Right atrium auricular region (tissue), 2 donors: ENCODE measurements around the gene NXNL1. TPM values are rescaled to one million over a fixed set of nuclear protein-coding genes. Genes with fewer than 3 reads are reported as not detected.
A peak's percentile ranks its signal among the peaks of the same experiment; 100 is the strongest.

Experiments used
- DNase-seq: peaks from one replicate; pipeline ENCODE4 v3.0.0-alpha.2; 2019; ENCODE audit warnings: low spot score
- H3K27ac ChIP-seq, 2 donors: fragments of 200-600 bp; sonication (generic); 1 replicate in 1 of 2; 2 replicates in 1 of 2; pipeline ENCODE4 v1.5.1; 2016 to 2019
- H3K27me3 ChIP-seq, 2 donors: fragments of 200-600 bp; sonication (generic); one replicate each; pipeline versions ENCODE4 v1.5.1 to v1.6.0; 2017 to 2019
- H3K36me3 ChIP-seq: fragments of 200-600 bp; sonication (generic); one replicate; pipeline ENCODE4 v1.5.1; 2016
- H3K4me1 ChIP-seq, 2 donors: fragments of 200-600 bp; sonication (generic); one replicate each; pipeline versions ENCODE4 v1.5.1 to v1.6.0; 2017 to 2019
- H3K4me3 ChIP-seq, 2 donors: fragments of 200-600 bp; sonication (generic); 1 replicate in 1 of 2; 2 replicates in 1 of 2; pipeline ENCODE4 v1.5.1; 2017 to 2019; ENCODE audit warnings: mild to moderate bottlenecking in 1 of 2, moderate library complexity in 1 of 2
- H3K9me3 ChIP-seq, 2 donors: fragments of 200-600 bp; sonication (generic); one replicate each; pipeline ENCODE4 v1.5.1; 2019
- total RNA-seq, 2 donors: library from RNA; depleted of rRNA; stranded (reverse); fragments of >200 nt; gene quantifications; one replicate each; pipeline ENCODE4 v1.1.0, GENCODE V29; 2016
- TF ChIP-seq, protein P1 (sequence below), 2 donors: fragments of 200-600 bp; sonication (generic); IDR thresholded peaks; one replicate each; pipeline ENCODE4 v1.5.1; 2019; ENCODE audit warnings: antibody characterized with exemption in 2 of 2

NXNL1 gene
- total RNA-seq, 2 donors from 2014 or later: not detected

DNA sequence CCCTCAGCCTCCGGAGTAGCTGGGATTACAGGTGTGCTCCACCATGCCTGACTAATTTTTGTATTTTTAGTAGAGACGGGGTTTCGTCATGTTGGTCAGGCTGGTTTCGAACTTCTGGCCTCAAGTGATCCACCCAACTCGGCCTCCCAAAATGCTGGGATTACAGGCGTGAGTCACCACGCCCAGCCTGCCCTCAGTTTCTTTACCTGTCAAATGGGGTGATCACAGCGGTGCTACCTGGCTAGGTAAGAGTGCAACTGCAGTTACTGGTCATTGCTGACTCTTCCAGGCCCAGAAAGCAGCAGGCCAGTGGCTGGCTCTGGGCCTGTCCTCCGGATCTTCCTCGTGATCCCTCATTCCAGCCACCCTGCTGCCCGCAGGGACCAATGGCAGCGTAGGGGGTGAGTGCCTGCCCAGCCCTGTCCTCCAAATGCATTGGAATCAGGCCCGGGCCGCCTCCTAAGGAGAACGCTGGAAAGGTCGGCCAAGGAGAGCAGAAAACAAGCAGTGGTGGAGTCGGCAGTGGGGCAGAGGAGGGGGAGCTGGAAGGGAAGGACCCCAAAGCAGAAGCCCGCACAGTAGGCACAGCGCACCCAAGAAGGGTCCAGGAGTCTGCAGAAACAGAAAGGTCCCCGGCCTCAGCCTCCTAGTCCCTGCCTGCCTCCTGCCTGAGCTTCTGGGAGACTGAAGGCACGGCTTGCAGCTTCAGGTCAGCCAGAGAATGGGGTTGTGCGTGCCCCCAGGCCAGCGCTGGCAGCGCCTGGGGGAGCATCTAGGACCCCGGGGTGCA lies 7.8 kb upstream of the NXNL1 start:
- TF ChIP-seq, protein P1, sequence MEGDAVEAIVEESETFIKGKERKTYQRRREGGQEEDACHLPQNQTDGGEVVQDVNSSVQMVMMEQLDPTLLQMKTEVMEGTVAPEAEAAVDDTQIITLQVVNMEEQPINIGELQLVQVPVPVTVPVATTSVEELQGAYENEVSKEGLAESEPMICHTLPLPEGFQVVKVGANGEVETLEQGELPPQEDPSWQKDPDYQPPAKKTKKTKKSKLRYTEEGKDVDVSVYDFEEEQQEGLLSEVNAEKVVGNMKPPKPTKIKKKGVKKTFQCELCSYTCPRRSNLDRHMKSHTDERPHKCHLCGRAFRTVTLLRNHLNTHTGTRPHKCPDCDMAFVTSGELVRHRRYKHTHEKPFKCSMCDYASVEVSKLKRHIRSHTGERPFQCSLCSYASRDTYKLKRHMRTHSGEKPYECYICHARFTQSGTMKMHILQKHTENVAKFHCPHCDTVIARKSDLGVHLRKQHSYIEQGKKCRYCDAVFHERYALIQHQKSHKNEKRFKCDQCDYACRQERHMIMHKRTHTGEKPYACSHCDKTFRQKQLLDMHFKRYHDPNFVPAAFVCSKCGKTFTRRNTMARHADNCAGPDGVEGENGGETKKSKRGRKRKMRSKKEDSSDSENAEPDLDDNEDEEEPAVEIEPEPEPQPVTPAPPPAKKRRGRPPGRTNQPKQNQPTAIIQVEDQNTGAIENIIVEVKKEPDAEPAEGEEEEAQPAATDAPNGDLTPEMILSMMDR (IDR thresholded peaks at IDR 0.05): no peak
- Histone ChIP-seq H3K4me1 (peaks cover 0 to 29% of the 10 kb centered on the region in 2 donors), H3K27me3 (no peaks in the 10 kb centered on the region), H3K4me3 (peak overlapping the region; percentile 75 to 93), H3K36me3 (peaks cover 2% of the 10 kb centered on the region), H3K27ac (peak overlapping the region; percentile 90 to 93), H3K9me3 (no peaks in the 10 kb centered on the region)
- peak; percentile 80 for DNase-seq

DNA sequence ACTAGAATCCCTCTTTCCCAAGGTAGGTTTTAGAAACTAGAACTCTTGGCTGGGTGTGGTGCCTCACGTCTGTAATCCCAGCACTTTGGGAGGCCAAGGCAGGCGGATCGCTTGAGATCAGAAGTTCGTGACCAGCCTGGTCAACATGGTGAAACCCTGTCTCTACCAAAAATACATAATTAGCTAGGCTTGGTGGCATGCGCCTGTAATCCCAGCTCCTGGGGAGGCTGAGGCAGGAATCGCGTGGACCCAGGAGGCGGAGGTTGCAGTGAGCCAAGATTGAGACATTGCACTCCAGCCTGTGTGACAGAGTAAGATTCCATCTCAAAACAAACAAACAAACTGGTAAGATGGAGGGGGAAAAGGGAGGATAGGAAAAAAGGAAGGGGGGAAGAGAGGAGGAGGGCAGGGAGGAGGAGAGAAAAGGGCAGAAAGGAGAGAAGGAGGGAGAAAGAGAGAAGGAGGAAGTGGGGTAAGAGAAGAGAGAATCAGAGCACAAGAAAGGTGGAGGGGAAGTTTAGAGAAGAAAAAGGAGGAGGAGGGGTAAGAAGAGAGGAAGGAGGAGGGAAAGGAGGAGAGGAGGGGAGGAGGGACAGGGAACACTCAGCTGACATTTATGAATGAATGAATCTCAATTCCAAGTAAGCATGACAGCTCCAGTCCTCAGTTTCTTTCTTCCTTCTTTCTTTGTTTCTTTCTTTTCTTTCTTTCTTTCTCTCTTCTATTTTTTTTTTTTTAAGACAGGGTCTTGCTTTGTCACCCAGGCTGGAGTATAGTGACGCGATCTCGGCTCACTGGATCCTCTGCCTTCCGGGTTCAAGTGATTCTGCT lies 7.0 kb upstream of the NXNL1 start:
- peaks cover 0 to 29% of the 10 kb centered on the region in 2 donors for H3K4me1 ChIP-seq
- peak overlapping the region; percentile 90 to 93 for H3K27ac ChIP-seq
- no peaks in the 10 kb centered on the region for H3K27me3 ChIP-seq
- H3K36me3 ChIP-seq: peaks cover 2% of the 10 kb centered on the region
- no peak for DNase-seq
- TF ChIP-seq, protein P1 (IDR thresholded peaks at IDR 0.05): no peak
- no peaks in the 10 kb centered on the region for H3K9me3 ChIP-seq
- peak overlapping the region in 1 of 2 donors; percentile 93 for H3K4me3 ChIP-seq

DNA sequence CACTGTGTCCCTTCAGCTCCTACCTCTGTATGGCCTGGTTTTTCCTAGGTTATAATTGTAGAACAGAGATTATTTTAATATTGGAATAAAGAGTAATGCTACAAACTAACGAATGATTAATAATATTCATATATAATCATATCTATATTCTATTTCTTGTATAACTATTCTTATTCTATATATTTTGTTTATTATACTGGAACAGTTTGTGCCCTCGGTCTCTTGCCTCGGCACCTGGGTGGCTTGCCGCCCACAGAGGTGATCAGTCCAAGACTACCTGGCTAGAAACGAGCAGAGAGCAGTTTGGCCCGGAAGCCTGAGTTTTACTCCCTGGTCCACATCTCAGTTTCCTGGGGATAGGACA lies 5.7 kb upstream of the NXNL1 start:
- H3K27ac ChIP-seq: peak overlapping the region; percentile 90 to 93

DNA sequence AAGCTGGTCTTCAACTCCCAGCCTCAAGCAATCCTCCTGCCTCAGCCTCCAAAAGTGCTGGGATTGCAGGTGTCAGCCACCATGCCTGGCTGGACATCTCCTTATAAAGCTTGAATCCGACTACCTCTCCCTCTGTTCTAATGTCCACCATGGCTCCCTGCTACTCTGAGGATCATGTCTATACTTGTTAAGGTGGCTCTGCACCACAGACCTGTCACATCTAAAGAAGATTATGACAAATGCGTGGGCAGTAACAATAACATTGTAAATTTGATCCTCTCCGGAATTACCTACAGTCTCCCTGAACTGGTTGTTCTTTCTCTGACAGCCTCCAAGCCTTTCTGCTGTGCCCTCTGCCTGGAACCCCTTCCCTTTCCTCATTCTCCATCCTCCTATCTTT lies 1.8 kb downstream of the NXNL1 start:
- TF ChIP-seq, protein P1 (IDR thresholded peaks at IDR 0.05): no peak
- H3K4me1 ChIP-seq: peaks cover 0 to 11% of the 10 kb centered on the region in 2 donors
- no peak for DNase-seq
- no peak overlapping the region for H3K4me3 ChIP-seq
- no peak overlapping the region for H3K27ac ChIP-seq
- no peaks in the 10 kb centered on the region for H3K36me3 ChIP-seq
- no peaks in the 10 kb centered on the region for H3K9me3 ChIP-seq
- H3K27me3 ChIP-seq: peaks cover 16 to 28% of the 10 kb centered on the region in 2 donors

More for the DNA sequence above, 5.7 kb upstream of the NXNL1 start:
- no peaks in the 10 kb centered on the region for H3K27me3 ChIP-seq
- no peak for DNase-seq
- no peaks in the 10 kb centered on the region for H3K36me3 ChIP-seq
- peaks cover 0 to 24% of the 10 kb centered on the region in 2 donors for H3K4me1 ChIP-seq
- no peaks in the 10 kb centered on the region for H3K9me3 ChIP-seq
- no peak overlapping the region for H3K4me3 ChIP-seq
- TF ChIP-seq, protein P1 (IDR thresholded peaks at IDR 0.05): no peak

DNA sequence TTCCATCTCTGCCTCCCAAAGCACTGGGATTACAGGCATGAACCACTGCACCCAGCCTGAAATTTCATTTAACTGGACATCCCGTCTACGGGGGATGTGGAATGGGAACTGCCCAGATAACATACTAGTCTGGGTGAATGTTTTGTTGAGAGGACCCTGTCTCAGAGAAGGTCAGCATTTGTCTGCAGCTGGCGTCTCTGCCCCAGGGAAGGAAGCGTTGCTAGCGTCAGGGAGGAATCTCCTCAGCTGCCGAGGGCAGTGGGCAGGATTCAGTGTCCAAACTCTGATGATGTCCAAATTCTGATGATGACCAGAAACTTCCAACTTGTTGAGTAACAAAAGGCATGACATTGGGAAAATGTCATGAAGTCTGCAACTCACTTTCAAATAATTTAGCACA lies 3.1 kb downstream of the NXNL1 start:
- Histone ChIP-seq H3K27me3 (peaks cover 16 to 28% of the 10 kb centered on the region in 2 donors), H3K4me1 (peaks cover 0 to 11% of the 10 kb centered on the region in 2 donors), H3K27ac (no peak overlapping the region), H3K36me3 (no peaks in the 10 kb centered on the region), H3K9me3 (no peaks in the 10 kb centered on the region), H3K4me3 (no peak overlapping the region)
- TF ChIP-seq, protein P1 (IDR thresholded peaks at IDR 0.05): no peak
- no peak for DNase-seq
